COLO668 (cell line): Measurements from ENCODE around the gene MACO1.
"Not testable (repeated sequence)": the region's sequence is repeated elsewhere in the genome, so short reads cannot be mapped to it uniquely, and the experiment has no call there.

Experiments used
- DNase-seq: peaks from one replicate; lab custom pipeline; 2025; ENCODE audit not compliant: unreplicated experiment; lab: John Stamatoyannopoulos, UW

Gene MACO1

GRCh38 chr1:25485536-25486411 is 55.1 kb downstream of the MACO1 start:
- DNase-seq, result no peak

- DNase-seq, result peak; percentile 35
Measured at GRCh38 chr1:25486602-25487001, 55.9 kb downstream of the MACO1 start.

- no peak for DNase-seq
Measured at GRCh38 chr1:25487628-25488027, 56.9 kb downstream of the MACO1 start.

- no peak for DNase-seq
Measured at GRCh38 chr1:25492323-25492722, 61.6 kb downstream of the MACO1 start.

GRCh38 chr1:25494952-25495351 is 64.3 kb downstream of the MACO1 start:
- DNase-seq, result no peak

GRCh38 chr1:25500694-25501093 is 70.0 kb downstream of the MACO1 start:
- DNase-seq, result no peak

GRCh38 chr1:25501235-25502058 is 70.8 kb downstream of the MACO1 start:
- DNase-seq, result peak; percentile 45

- no peak for DNase-seq
Measured at GRCh38 chr1:25502957-25503356, 72.3 kb downstream of the MACO1 start.

- peak; percentile 66 for DNase-seq
Measured at GRCh38 chr1:25503551-25504426, 73.1 kb downstream of the MACO1 start.

- DNase-seq, result no peak
Measured at GRCh38 chr1:25504706-25505595, 74.3 kb downstream of the MACO1 start.

GRCh38 chr1:25505656-25506385 is 75.1 kb downstream of the MACO1 start:
- DNase-seq, result no peak

- DNase-seq, result not testable (repeated sequence)
Measured at GRCh38 chr1:25506566-25507463, 76.1 kb downstream of the MACO1 start.

- no peak for DNase-seq
Measured at GRCh38 chr1:25513666-25514065, 83.0 kb downstream of the MACO1 start.

- DNase-seq, result no peak
Measured at GRCh38 chr1:25515033-25515432, 84.3 kb downstream of the MACO1 start.

- DNase-seq, result no peak
Measured at GRCh38 chr1:25516686-25517085, 86.0 kb downstream of the MACO1 start.

GRCh38 chr1:25517476-25518394 is 87.0 kb downstream of the MACO1 start:
- DNase-seq, result peak; percentile 44

GRCh38 chr1:25519624-25520023 is 88.9 kb downstream of the MACO1 start:
- DNase-seq, result no peak
